WTC11 (cell line): ENCODE data around the gene INPP4B. TPM values are rescaled to one million over a fixed set of nuclear protein-coding genes. Genes with fewer than 3 reads are reported as not detected.

Experiments used
- ATAC-seq: fragments of 200-7000 bp; cut with Tn5 transposase; 2 replicates; pipeline ENCODE4 v1.10.0; 2021; ENCODE audit warnings: mild to moderate bottlenecking, moderate library complexity
- CTCF ChIA-PET: fragments of 300-600 bp; sonication (Branson Sonifier 250); formaldehyde crosslinking; loops from one replicate; lab custom pipeline; 2021; ENCODE audit warnings: antibody characterized with exemption; lab: Charles Lee
- POLR2A ChIA-PET: fragments of 350-600 bp; sonication (Branson Sonifier 250); formaldehyde crosslinking; loops from one replicate; lab custom pipeline; 2021; ENCODE audit warnings: antibody characterized with exemption; lab: Charles Lee
- DNase-seq: peaks from one replicate; pipeline ENCODE4 v3.0.0; 2021; ENCODE audit warnings: low spot score
- H3K27ac Mint-ChIP-seq: 2 replicates; pipeline ENCODE4 v1.8.0; 2021; ENCODE audit warnings: mixed read lengths
- H3K27me3 Mint-ChIP-seq: 2 replicates; pipeline ENCODE4 v1.8.0; 2021; ENCODE audit warnings: low read depth, mild to moderate bottlenecking, moderate library complexity, mixed read lengths
- H3K36me3 Mint-ChIP-seq: 2 replicates; pipeline ENCODE4 v1.8.0; 2021; ENCODE audit warnings: mixed read lengths
- H3K4me1 Mint-ChIP-seq: 2 replicates; pipeline ENCODE4 v1.8.0; 2022; ENCODE audit warnings: mixed read lengths
- H3K4me3 Mint-ChIP-seq: 2 replicates; pipeline ENCODE4 v1.8.0; 2021; ENCODE audit warnings: mild to moderate bottlenecking, moderate library complexity, mixed read lengths
- H3K9me3 Mint-ChIP-seq: 2 replicates; pipeline ENCODE4 v1.8.0; 2021; ENCODE audit warnings: mixed read lengths
- ATF3 ChIP-seq: sonication (generic); formaldehyde crosslinking; conservative IDR thresholded peaks from 2 replicates; pipeline ENCODE4 v1.8.1; 2022; ENCODE audit warnings: mild to moderate bottlenecking, missing genetic modification reagents
- E2F5 ChIP-seq: sonication (generic); formaldehyde crosslinking; IDR thresholded peaks from 2 replicates; pipeline ENCODE4 v1.8.1; 2022; ENCODE audit warnings: mild to moderate bottlenecking, moderate library complexity, missing genetic modification reagents
- KAT7 ChIP-seq: sonication (generic); formaldehyde crosslinking; IDR thresholded peaks from 2 replicates; pipeline ENCODE4 v1.8.1; 2023; ENCODE audit warnings: missing genetic modification reagents, mild to moderate bottlenecking, borderline replicate concordance
- MXD4 ChIP-seq: fragments of 250-450 bp; sonication (Bioruptor Pico); IDR thresholded peaks from 2 replicates; pipeline ENCODE4 v1.8.0; 2021; ENCODE audit warnings: mild to moderate bottlenecking, moderate library complexity, borderline replicate concordance
- NFE2L1 ChIP-seq: sonication (generic); formaldehyde crosslinking; IDR thresholded peaks from 2 replicates; pipeline ENCODE4 v1.8.1; 2023; ENCODE audit warnings: missing genetic modification reagents
- NFYB ChIP-seq: sonication (generic); formaldehyde crosslinking; conservative IDR thresholded peaks from 2 replicates; pipeline ENCODE4 v1.8.0; 2022; ENCODE audit warnings: low read depth, missing genetic modification reagents
- OVOL2 ChIP-seq: fragments of 250-450 bp; sonication (Bioruptor Pico); IDR thresholded peaks from 2 replicates; pipeline ENCODE4 v1.9.0; 2021; ENCODE audit warnings: mild to moderate bottlenecking, borderline replicate concordance
- RORB ChIP-seq: fragments of 250-450 bp; sonication (Bioruptor Pico); IDR thresholded peaks from 2 replicates; pipeline ENCODE4 v1.9.0; 2021; ENCODE audit warnings: mild to moderate bottlenecking
- SOX15 ChIP-seq: fragments of 250-450 bp; sonication (Bioruptor Pico); IDR thresholded peaks from 2 replicates; pipeline ENCODE4 v1.9.0; 2021; ENCODE audit warnings: mild to moderate bottlenecking
- USF1 ChIP-seq: sonication (generic); formaldehyde crosslinking; IDR thresholded peaks from 2 replicates; pipeline ENCODE4 v1.8.0; 2022; ENCODE audit warnings: mild to moderate bottlenecking, missing genetic modification reagents
- ZNF281 ChIP-seq: sonication (generic); formaldehyde crosslinking; IDR thresholded peaks from 2 replicates; pipeline ENCODE4 v1.8.0; 2023; ENCODE audit warnings: mild to moderate bottlenecking, missing genetic modification reagents
- ZNF396 ChIP-seq: fragments of 250-450 bp; sonication (Bioruptor Pico); IDR thresholded peaks from 2 replicates; pipeline ENCODE4 v1.8.0; 2021; ENCODE audit warnings: mild to moderate bottlenecking, moderate library complexity, borderline replicate concordance
- total RNA-seq: library from RNA; stranded (reverse); gene quantifications from 3 replicates; pipeline ENCODE4 v1.2.3, GENCODE V29; 2021
- TF ChIP-seq, protein P1 (sequence below): fragments of 200-600 bp; IDR thresholded peaks from 2 replicates; pipeline ENCODE4 v1.8.0; 2022; ENCODE audit warnings: antibody characterized with exemption
- TF ChIP-seq, protein P2 (sequence below): sonication (generic); formaldehyde crosslinking; IDR thresholded peaks from 2 replicates; pipeline ENCODE4 v1.8.1; 2022; ENCODE audit warnings: missing genetic modification reagents, borderline replicate concordance
- TF ChIP-seq, protein P3 (sequence below): sonication (generic); formaldehyde crosslinking; IDR thresholded peaks from 2 replicates; pipeline ENCODE4 v1.8.0; 2023; ENCODE audit warnings: missing genetic modification reagents
- TF ChIP-seq, protein P4 (sequence below): fragments of 250-450 bp; sonication (Bioruptor Pico); IDR thresholded peaks from 2 replicates; pipeline ENCODE4 v1.9.0; 2021; ENCODE audit warnings: moderate library complexity, mild to moderate bottlenecking, inconsistent platforms, borderline replicate concordance

Gene INPP4B
- total RNA-seq, 1 experiment from 2014 or later: 0.92 TPM

DNA sequence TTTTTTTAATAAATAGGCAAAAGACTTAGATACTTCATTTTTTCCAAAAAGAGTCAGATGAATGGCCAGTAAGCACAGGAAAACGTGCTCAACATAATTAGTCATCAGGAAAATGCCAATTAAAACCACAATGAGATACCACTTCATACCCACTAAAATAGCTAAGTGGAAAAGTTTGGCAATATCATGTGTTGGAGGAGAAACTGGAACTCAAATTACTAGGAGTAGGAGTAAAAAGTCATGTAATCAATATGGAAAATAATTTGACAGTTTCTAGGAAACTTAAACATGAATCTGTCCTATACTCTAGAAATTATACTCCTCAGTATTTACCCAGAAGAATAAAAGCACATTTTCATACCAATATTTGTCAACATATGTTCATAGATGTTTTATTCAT is 449.8 kb downstream of the INPP4B start:
- Mint-ChIP-seq H3K4me1 (peaks cover 25% of the 10 kb centered on the region), H3K4me3 (no peak overlapping the region)
- ATAC-seq: no peak
- TF ChIP-seq, protein P1, sequence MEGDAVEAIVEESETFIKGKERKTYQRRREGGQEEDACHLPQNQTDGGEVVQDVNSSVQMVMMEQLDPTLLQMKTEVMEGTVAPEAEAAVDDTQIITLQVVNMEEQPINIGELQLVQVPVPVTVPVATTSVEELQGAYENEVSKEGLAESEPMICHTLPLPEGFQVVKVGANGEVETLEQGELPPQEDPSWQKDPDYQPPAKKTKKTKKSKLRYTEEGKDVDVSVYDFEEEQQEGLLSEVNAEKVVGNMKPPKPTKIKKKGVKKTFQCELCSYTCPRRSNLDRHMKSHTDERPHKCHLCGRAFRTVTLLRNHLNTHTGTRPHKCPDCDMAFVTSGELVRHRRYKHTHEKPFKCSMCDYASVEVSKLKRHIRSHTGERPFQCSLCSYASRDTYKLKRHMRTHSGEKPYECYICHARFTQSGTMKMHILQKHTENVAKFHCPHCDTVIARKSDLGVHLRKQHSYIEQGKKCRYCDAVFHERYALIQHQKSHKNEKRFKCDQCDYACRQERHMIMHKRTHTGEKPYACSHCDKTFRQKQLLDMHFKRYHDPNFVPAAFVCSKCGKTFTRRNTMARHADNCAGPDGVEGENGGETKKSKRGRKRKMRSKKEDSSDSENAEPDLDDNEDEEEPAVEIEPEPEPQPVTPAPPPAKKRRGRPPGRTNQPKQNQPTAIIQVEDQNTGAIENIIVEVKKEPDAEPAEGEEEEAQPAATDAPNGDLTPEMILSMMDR: no peak
- TF ChIP-seq, protein P2, sequence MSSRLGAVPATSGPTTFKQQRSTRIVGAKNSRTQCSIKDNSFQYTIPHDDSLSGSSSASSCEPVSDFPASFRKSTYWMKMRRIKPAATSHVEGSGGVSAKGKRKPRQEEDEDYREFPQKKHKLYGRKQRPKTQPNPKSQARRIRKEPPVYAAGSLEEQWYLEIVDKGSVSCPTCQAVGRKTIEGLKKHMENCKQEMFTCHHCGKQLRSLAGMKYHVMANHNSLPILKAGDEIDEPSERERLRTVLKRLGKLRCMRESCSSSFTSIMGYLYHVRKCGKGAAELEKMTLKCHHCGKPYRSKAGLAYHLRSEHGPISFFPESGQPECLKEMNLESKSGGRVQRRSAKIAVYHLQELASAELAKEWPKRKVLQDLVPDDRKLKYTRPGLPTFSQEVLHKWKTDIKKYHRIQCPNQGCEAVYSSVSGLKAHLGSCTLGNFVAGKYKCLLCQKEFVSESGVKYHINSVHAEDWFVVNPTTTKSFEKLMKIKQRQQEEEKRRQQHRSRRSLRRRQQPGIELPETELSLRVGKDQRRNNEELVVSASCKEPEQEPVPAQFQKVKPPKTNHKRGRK (CRISPR knock-in tag): no peak
- no peak for TF ChIP-seq RORB (CRISPR knock-in tag)
- TF ChIP-seq, protein P3, sequence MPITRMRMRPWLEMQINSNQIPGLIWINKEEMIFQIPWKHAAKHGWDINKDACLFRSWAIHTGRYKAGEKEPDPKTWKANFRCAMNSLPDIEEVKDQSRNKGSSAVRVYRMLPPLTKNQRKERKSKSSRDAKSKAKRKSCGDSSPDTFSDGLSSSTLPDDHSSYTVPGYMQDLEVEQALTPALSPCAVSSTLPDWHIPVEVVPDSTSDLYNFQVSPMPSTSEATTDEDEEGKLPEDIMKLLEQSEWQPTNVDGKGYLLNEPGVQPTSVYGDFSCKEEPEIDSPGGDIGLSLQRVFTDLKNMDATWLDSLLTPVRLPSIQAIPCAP (CRISPR knock-in tag): no peak
- no peak for TF ChIP-seq KAT7
- TF ChIP-seq USF1: no peak
- TF ChIP-seq, all 79 proteins: peak for 0
- no peak for DNase-seq
- Mint-ChIP-seq H3K9me3 (peaks cover 6% of the 10 kb centered on the region; the same call in 1 of the 2 replicates), H3K27me3 (no peaks in the 10 kb centered on the region), H3K27ac (no peak overlapping the region), H3K36me3 (no peaks in the 10 kb centered on the region)
- ChIA-PET CTCF (no interaction called here), POLR2A (no interaction called here)

DNA sequence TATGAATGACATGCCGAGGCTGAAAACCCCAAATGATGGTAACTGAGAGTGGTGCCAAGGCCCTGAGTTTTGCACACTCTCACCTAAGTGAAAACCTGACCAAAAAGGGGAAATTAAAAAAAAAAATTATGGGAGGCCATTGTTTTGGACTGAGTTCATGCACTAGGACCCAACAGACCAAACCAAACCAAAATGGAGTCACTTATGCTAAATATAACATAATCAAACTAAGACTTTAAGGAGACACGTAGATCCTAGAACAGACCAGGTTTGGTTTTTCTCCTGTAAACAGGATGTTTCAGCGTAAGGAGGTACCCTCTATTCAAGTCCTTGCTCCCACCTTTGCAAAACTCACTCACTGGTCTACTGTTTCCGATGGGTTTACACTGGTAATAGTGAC is 453.0 kb downstream of the INPP4B start:
- no peak for DNase-seq
- TF ChIP-seq ZNF396 (CRISPR knock-in tag): no peak
- no peak for TF ChIP-seq ATF3 (CRISPR knock-in tag)
- no peak for TF ChIP-seq ZNF281 (CRISPR knock-in tag)
- no peak for TF ChIP-seq OVOL2
- no peak for TF ChIP-seq NFYB (CRISPR knock-in tag)
- TF ChIP-seq, protein P4, sequence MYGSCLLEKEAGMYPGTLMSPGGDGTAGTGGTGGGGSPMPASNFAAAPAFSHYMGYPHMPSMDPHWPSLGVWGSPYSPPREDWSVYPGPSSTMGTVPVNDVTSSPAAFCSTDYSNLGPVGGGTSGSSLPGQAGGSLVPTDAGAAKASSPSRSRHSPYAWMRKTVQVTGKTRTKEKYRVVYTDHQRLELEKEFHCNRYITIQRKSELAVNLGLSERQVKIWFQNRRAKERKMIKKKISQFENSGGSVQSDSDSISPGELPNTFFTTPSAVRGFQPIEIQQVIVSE (CRISPR knock-in tag): no peak
- no peak for TF ChIP-seq NFE2L1 (CRISPR knock-in tag)
- no peak for TF ChIP-seq SOX15 (CRISPR knock-in tag)
- TF ChIP-seq E2F5 (CRISPR knock-in tag): no peak
- no peak for TF ChIP-seq MXD4 (CRISPR knock-in tag)
- ChIA-PET POLR2A (no interaction called here), CTCF (no interaction called here)
- Mint-ChIP-seq H3K4me1 (peaks cover 6% of the 10 kb centered on the region), H3K36me3 (no peaks in the 10 kb centered on the region), H3K4me3 (no peak overlapping the region), H3K9me3 (peaks cover 10% of the 10 kb centered on the region; the same call in 1 of the 2 replicates), H3K27ac (no peak overlapping the region), H3K27me3 (no peaks in the 10 kb centered on the region)
- ATAC-seq: no peak
